RWPE2 (cell line): ENCODE results near the gene MRPS10.

Experiments
- ATAC-seq: fragments of 200-7000 bp; cut with Tn5 transposase; 3 replicates; pipeline ENCODE4 v1.9.1; 2021; ENCODE audit warnings: low read depth
- DNase-seq: peaks from one replicate; pipeline ENCODE4 v3.0.0-alpha.2; 2020; ENCODE audit warnings: low spot score
- H3K27ac ChIP-seq: fragments of 450-650 bp; 2 replicates; pipeline ENCODE4 v1.5.1; 2017; ENCODE audit warnings: mild to moderate bottlenecking; ENCODE audit not compliant: poor library complexity, severe bottlenecking
- H3K27me3 ChIP-seq: fragments of 250-450 bp; sonication (Bioruptor Pico); 2 replicates; pipeline ENCODE4 v1.5.1; 2021; ENCODE audit warnings: mild to moderate bottlenecking, moderate library complexity; ENCODE audit not compliant: insufficient read depth, poor library complexity, severe bottlenecking
- H3K36me3 ChIP-seq: fragments of 250-450 bp; sonication (Bioruptor Pico); 2 replicates; pipeline ENCODE4 v1.5.1; 2020; ENCODE audit warnings: low read depth, mild to moderate bottlenecking, moderate library complexity
- H3K4me1 ChIP-seq: fragments of 250-450 bp; sonication (Bioruptor Pico); 2 replicates; pipeline ENCODE4 v1.5.1; 2021; ENCODE audit warnings: mild to moderate bottlenecking, moderate library complexity; ENCODE audit not compliant: insufficient read depth, poor library complexity, severe bottlenecking
- H3K4me3 ChIP-seq: fragments of 250-450 bp; sonication (Bioruptor Pico); 2 replicates; pipeline ENCODE4 v1.5.1; 2021; ENCODE audit warnings: mild to moderate bottlenecking, moderate library complexity; ENCODE audit not compliant: severe bottlenecking
- H3K9me3 ChIP-seq: fragments of 250-450 bp; sonication (Bioruptor Pico); 2 replicates; pipeline ENCODE4 v1.5.1; 2021; ENCODE audit warnings: mild to moderate bottlenecking, moderate library complexity; ENCODE audit not compliant: severe bottlenecking
- TF ChIP-seq, protein P1 (sequence below): fragments of 450-650 bp; IDR thresholded peaks from one replicate; pipeline ENCODE4 v1.5.1; 2017; ENCODE audit warnings: mild to moderate bottlenecking, moderate library complexity; ENCODE audit not compliant: poor library complexity, severe bottlenecking

Gene MRPS10

DNA sequence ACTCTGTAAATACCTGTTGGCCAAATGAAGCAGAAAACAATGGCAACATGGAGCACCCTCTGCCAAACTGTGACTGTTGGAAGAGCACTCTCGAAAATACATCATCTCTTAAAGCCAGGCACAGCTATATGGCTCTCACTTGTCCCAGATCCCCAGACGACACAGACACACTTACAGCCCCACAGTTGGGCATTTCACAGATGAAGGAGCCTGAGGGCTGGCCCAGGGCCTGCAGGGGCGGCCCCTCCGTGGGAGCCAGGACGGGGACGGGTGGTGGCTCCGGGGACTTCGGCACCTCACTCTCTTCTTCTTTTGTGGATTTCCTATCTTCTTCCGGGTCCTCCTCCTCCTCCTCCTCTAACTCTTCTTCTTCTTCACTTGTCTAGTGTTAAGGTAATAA, 18.4 kb upstream of the MRPS10 start:
- Histone ChIP-seq H3K36me3 (peaks cover 63% of the 10 kb centered on the region), H3K4me1 (peaks cover 29% of the 10 kb centered on the region), H3K9me3 (no peaks in the 10 kb centered on the region), H3K27ac (no peak overlapping the region), H3K27me3 (no peaks in the 10 kb centered on the region), H3K4me3 (no peak overlapping the region)
- no peak for ATAC-seq
- TF ChIP-seq, protein P1, sequence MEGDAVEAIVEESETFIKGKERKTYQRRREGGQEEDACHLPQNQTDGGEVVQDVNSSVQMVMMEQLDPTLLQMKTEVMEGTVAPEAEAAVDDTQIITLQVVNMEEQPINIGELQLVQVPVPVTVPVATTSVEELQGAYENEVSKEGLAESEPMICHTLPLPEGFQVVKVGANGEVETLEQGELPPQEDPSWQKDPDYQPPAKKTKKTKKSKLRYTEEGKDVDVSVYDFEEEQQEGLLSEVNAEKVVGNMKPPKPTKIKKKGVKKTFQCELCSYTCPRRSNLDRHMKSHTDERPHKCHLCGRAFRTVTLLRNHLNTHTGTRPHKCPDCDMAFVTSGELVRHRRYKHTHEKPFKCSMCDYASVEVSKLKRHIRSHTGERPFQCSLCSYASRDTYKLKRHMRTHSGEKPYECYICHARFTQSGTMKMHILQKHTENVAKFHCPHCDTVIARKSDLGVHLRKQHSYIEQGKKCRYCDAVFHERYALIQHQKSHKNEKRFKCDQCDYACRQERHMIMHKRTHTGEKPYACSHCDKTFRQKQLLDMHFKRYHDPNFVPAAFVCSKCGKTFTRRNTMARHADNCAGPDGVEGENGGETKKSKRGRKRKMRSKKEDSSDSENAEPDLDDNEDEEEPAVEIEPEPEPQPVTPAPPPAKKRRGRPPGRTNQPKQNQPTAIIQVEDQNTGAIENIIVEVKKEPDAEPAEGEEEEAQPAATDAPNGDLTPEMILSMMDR = no peak
- DNase-seq = no peak

DNA sequence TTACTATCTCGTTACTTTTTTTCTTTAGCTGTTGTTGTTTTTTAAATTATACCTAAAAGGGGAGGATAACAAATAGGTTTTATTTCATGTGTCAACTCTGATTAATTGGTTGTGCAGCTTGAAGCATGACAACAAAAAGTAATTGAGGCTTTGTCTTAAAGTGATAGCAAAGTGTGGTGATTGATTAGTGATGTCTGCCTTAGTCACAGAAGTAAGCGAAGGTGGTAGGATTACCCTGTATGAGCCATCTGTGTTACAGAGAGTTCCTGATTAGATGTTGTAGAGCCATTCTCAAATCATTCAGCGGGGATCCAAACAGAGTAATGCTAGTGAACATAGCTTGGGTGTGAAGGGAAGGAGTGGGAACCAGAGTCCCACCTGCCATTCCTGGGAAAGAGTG, 14.4 kb upstream of the MRPS10 start:
- no peak for ATAC-seq
- Histone ChIP-seq H3K27me3 (no peaks in the 10 kb centered on the region), H3K4me3 (no peak overlapping the region), H3K27ac (no peak overlapping the region), H3K36me3 (peaks cover 44% of the 10 kb centered on the region), H3K9me3 (no peaks in the 10 kb centered on the region), H3K4me1 (peaks cover 17% of the 10 kb centered on the region)
- TF ChIP-seq, protein P1 = no peak
- DNase-seq = no peak

DNA sequence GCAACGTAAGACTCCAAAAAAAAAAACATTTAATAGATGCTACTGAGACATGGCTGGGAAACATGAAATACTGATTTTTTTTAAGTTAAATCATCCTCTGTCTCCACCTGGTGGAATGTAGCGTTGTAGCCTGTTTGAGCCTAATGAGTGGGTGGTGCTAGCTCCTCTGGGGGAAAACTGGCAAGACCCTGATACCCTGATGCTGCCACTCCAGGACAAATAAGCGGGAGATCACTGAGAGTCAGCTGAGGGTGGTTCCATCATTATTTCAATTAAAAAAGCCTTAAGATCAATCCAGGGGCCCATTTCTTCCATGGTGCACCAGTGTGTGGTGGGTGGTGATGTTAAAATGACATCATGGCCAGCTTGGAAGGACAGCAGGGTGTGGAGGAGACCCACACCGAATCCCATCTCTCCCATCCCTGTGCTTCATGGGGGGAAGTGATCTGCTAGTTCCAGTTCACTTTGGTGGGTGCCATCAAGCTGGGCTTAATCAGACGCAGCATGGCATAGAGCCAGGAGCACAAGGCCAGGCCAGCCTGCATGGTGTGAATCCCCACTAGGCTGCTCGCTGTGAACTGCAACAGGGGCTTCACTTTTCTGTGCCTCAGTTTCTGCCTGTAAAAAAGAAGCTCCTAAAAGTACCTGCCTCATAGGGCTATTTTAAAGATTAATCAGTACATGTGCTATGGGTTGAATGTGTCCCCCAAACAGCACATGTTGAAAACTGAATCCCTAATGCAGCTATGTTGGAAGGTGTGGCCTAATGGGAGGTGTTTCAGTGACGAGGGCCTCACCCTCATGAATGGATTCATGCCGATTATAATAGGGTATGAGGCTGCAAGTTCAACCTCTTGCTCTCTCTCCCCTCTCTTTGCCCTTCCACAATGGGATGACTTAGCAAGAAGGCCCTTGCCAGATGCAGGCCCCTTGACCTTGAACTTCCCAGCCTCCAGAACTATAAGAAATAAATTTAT, 13.0 kb upstream of the MRPS10 start:
- peak overlapping the region; percentile 99 for H3K27ac ChIP-seq
- TF ChIP-seq, protein P1 = peak; percentile 75
- peaks cover 29% of the 10 kb centered on the region for H3K4me1 ChIP-seq
- H3K4me3 ChIP-seq = no peak overlapping the region
- DNase-seq (no peak), ATAC-seq (no peak)
- H3K27me3 ChIP-seq = no peaks in the 10 kb centered on the region
- H3K36me3 ChIP-seq = peaks cover 37% of the 10 kb centered on the region
- H3K9me3 ChIP-seq = no peaks in the 10 kb centered on the region

DNA sequence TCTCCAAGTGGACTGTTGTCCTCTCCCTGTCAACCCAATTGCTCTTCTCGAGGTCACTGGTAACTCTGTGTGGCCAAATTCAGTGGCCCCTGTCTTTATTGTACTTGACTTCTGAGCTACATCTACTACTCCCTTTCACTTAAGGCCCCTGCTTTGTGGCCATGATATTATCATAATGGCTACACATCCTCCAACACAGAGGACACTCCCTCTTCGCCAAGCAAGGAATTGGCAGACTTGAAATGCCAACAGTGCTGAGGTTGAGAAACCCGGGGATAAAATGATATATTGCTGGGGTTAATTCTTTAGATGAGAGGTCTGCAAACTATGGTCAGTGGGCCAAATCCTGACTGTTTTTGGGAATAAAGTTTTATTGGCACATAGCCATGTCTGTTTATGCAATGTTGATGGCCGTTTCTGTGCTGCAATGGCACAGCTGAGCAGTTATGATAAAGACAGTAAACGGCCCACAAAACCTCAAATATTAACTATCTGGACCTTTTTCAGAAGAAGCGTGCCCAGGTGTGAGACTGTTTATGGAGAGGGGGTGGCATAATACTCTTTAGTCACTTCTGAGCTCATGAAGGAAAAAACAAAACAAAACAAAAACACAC, 12.0 kb upstream of the MRPS10 start:
- Histone ChIP-seq H3K4me3 (no peak overlapping the region), H3K36me3 (peaks cover 28% of the 10 kb centered on the region), H3K27me3 (no peaks in the 10 kb centered on the region), H3K9me3 (no peaks in the 10 kb centered on the region), H3K4me1 (peaks cover 40% of the 10 kb centered on the region), H3K27ac (peak overlapping the region; percentile 99)
- TF ChIP-seq, protein P1 = no peak
- no peak for ATAC-seq
- no peak for DNase-seq

DNA sequence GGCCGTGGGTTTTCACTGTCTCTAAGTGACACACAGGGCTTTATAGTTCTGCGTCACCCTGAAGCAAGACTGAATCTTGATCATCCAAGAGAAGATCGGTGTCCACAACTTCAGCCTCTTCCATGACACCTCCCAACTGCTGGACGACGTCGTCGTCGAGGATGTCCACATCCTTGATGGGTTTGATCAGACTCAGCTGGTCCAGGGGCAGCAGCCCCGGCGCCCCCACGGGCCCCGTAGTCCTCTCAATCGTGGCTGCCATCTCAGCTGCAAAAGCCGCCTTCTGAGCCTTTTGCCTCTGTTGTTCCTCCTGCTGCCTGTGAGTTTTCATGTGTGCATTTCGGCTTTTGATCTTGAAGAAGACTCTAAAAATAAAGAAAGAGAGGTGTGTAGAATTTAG, 10.6 kb upstream of the MRPS10 start:
- TF ChIP-seq, protein P1 = no peak
- no peak overlapping the region for H3K4me3 ChIP-seq
- H3K27ac ChIP-seq = peak overlapping the region; percentile 99
- H3K36me3 ChIP-seq = peaks cover 25% of the 10 kb centered on the region
- H3K4me1 ChIP-seq = peaks cover 45% of the 10 kb centered on the region
- H3K27me3 ChIP-seq = no peaks in the 10 kb centered on the region
- ATAC-seq (no peak), DNase-seq (no peak)
- H3K9me3 ChIP-seq = no peaks in the 10 kb centered on the region
